Naive thymus-derived CD4-positive, alpha-beta T cell (primary cell): ENCODE measurements around the gene TNFSF12. TPM values are rescaled to one million over a fixed set of nuclear protein-coding genes. Genes with fewer than 3 reads are reported as not detected.

ENCODE experiments used
- ATAC-seq: fragments of 150-1000 bp; cut with Tn5 transposase; 2 replicates; pipeline ENCODE4 v1.10.0; 2021; ENCODE audit warnings: mild to moderate bottlenecking, moderate library complexity
- CTCF ChIA-PET: fragments of 350-600 bp; sonication (Branson Sonifier 250); formaldehyde crosslinking; loops from one replicate; lab custom pipeline; 2021; ENCODE audit warnings: antibody characterized with exemption; lab: Charles Lee
- POLR2A ChIA-PET: fragments of 350-600 bp; sonication (Branson Sonifier 250); formaldehyde crosslinking; loops from one replicate; lab custom pipeline; 2021; ENCODE audit warnings: antibody characterized with exemption, inconsistent platforms; lab: Charles Lee
- DNase-seq, 9 donors: peaks; one replicate each; pipeline versions ENCODE4 v3.0.0 to v3.0.0-alpha.2; 2020 to 2022; ENCODE audit warnings: mixed read lengths in 1 of 9
- H3K27ac ChIP-seq: one replicate; pipeline ENCODE4 v1.7.0; 2013; ENCODE audit warnings: mild to moderate bottlenecking, low read depth, low read length, moderate library complexity
- H3K27me3 ChIP-seq, 2 donors: one replicate each; pipeline ENCODE4 v1.7.0; 2013; ENCODE audit warnings: low read length in 2 of 2, mild to moderate bottlenecking in 2 of 2, moderate library complexity in 2 of 2; ENCODE audit not compliant: control insufficient read depth in 2 of 2, insufficient read depth in 2 of 2
- H3K36me3 ChIP-seq, 3 experiments: 1 replicate in 2 of 3; 2 replicates in 1 of 3; pipeline ENCODE4 v1.7.0; 2013; ENCODE audit warnings: low read length in 3 of 3, mild to moderate bottlenecking in 3 of 3, moderate library complexity in 1 of 3; ENCODE audit not compliant: insufficient read depth in 3 of 3, control insufficient read depth in 2 of 3
- H3K4me1 ChIP-seq, 2 donors: one replicate each; pipeline ENCODE4 v1.7.0; 2013; ENCODE audit warnings: low read length in 2 of 2, mild to moderate bottlenecking in 2 of 2, moderate library complexity in 1 of 2; ENCODE audit not compliant: control insufficient read depth in 2 of 2, insufficient read depth in 2 of 2
- H3K4me3 ChIP-seq: 2 replicates; pipeline ENCODE4 v1.7.0; 2013; ENCODE audit warnings: mild to moderate bottlenecking, low read length
- H3K9me3 ChIP-seq, 3 experiments: 1 replicate in 2 of 3; 2 replicates in 1 of 3; pipeline ENCODE4 v1.7.0; 2013; ENCODE audit warnings: low read length in 3 of 3; ENCODE audit not compliant: control insufficient read depth in 2 of 3
- H3K27ac Mint-ChIP-seq, 9 donors: one replicate each; pipeline ENCODE4 v1.8.0; 2020 to 2022; ENCODE audit warnings: mixed read lengths in 9 of 9, mild to moderate bottlenecking in 8 of 9, moderate library complexity in 5 of 9, inconsistent platforms in 2 of 9
- H3K27me3 Mint-ChIP-seq, 5 donors: one replicate each; pipeline ENCODE4 v1.8.0; 2021 to 2022; ENCODE audit warnings: mixed read lengths in 5 of 5, mild to moderate bottlenecking in 1 of 5
- H3K36me3 Mint-ChIP-seq, 5 donors: one replicate each; pipeline ENCODE4 v1.8.0; 2020 to 2022; ENCODE audit warnings: mixed read lengths in 5 of 5, mild to moderate bottlenecking in 3 of 5, inconsistent platforms in 1 of 5
- H3K4me1 Mint-ChIP-seq, 7 donors: one replicate each; pipeline ENCODE4 v1.8.0; 2020 to 2022; ENCODE audit warnings: mixed read lengths in 7 of 7, mild to moderate bottlenecking in 3 of 7, inconsistent platforms in 1 of 7
- H3K4me3 Mint-ChIP-seq, 10 donors: one replicate each; pipeline ENCODE4 v1.8.0; 2020 to 2022; ENCODE audit warnings: mild to moderate bottlenecking in 10 of 10, mixed read lengths in 10 of 10, moderate library complexity in 6 of 10, inconsistent platforms in 2 of 10
- H3K9me3 Mint-ChIP-seq, 11 donors: one replicate each; pipeline ENCODE4 v1.8.0; 2020 to 2022; ENCODE audit warnings: mixed read lengths in 11 of 11, mild to moderate bottlenecking in 4 of 11, inconsistent platforms in 1 of 11, moderate library complexity in 1 of 11
- intact Hi-C, 2 donors: fragments of 100-400 bp; cut with micrococcal nuclease; formaldehyde crosslinking; loops; one replicate each; pipeline ENCODE4 v1.15.1; 2023
- polyA plus RNA-seq, 2 donors: library from polyadenylated mRNA; unstranded; fragments of 300-500 nt; fragmentation: Illumina TruSeq; gene quantifications; one replicate each; pipeline ENCODE4 v1.2.3, GENCODE V29; 2021
- total RNA-seq, 6 experiments: library from RNA in 5 of 6; stranded (reverse) in 5 of 6; gene quantifications; 1 replicate in 5 of 6; 2 replicates in 1 of 6; pipeline ENCODE4 v1.2.3 and lab custom pipeline; 2021 to 2026

Gene TNFSF12
- total and polyA plus RNA-seq, 7 experiments from 2014 or later = 25.4 to 82.4 (median 36.1) TPM

GRCh38 chr17:7559320-7560171, 10.7 kb downstream of the TNFSF12 start:
- H3K9me3 Mint-ChIP-seq = no peaks in the 10 kb centered on the region
- peak overlapping the region; percentile 49 to 100 (median 95) for H3K27ac Mint-ChIP-seq
- no peak for ATAC-seq
- H3K4me1 Mint-ChIP-seq = peaks cover 46 to 68% (median 58%) of the 10 kb centered on the region in 7 donors
- CTCF ChIA-PET = interaction anchor here (1.0 to 6.1 kb wide), 19 partner anchors 7 to 224 kb away, joined by 3 to 86 read pairs (median 11); partner anchors contain the start of genes MPDU1, TNFSF12, TP53 and WRAP53
- DNase-seq = peak in 1 of 9 donors; percentile 6
- POLR2A ChIA-PET = interaction anchor here (0.6 to 3.9 kb wide), 18 partner anchors 12 to 345 kb away, joined by 3 to 45 read pairs (median 8); partner anchors contain the start of genes FXR2, MPDU1, POLR2A and SOX15
- peak overlapping the region; percentile 92 for H3K27ac ChIP-seq
- H3K36me3 ChIP-seq = peaks cover 0 to 16% (median 0%) of the 10 kb centered on the region in 3 experiments
- H3K4me1 ChIP-seq = peaks cover 17 to 64% of the 10 kb centered on the region in 2 donors
- no peak overlapping the region for H3K4me3 ChIP-seq
- intact Hi-C loops = loop anchor here in 1 of 2 donors (1.0 kb wide), 1 partner anchor 203 kb away; no protein-coding TSS in a partner anchor
- H3K27me3 Mint-ChIP-seq = peaks cover 0 to 2% (median 0%) of the 10 kb centered on the region in 5 donors
- H3K9me3 ChIP-seq = no peaks in the 10 kb centered on the region
- peaks cover 0 to 31% (median 10%) of the 10 kb centered on the region in 5 donors for H3K36me3 Mint-ChIP-seq
- peak overlapping the region; percentile 29 to 97 (median 93) for H3K4me3 Mint-ChIP-seq
- H3K27me3 ChIP-seq = no peaks in the 10 kb centered on the region

GRCh38 chr17:7560172-7561027, 11.5 kb downstream of the TNFSF12 start:
- Histone ChIP-seq H3K4me1 (peaks cover 17 to 58% of the 10 kb centered on the region in 2 donors), H3K27me3 (no peaks in the 10 kb centered on the region), H3K27ac (peak overlapping the region; percentile 92), H3K9me3 (no peaks in the 10 kb centered on the region), H3K4me3 (peak overlapping the region; percentile 96), H3K36me3 (peaks cover 4 to 24% (median 6%) of the 10 kb centered on the region in 3 experiments)
- ChIA-PET CTCF (interaction anchor here (0.5 to 6.1 kb wide), 33 partner anchors 8 to 254 kb away, joined by 3 to 86 read pairs (median 5); partner anchors contain the start of genes MPDU1, PLSCR3, SOX15 and TNFSF12), POLR2A (interaction anchor here (0.6 to 3.9 kb wide), 25 partner anchors 8 to 205 kb away, joined by 3 to 45 read pairs (median 8); partner anchors contain the start of genes FXR2, MPDU1, POLR2A and SOX15)
- Mint-ChIP-seq H3K4me1 (peaks cover 37 to 60% (median 53%) of the 10 kb centered on the region in 7 donors), H3K4me3 (peak overlapping the region; percentile 87 to 97 (median 93)), H3K9me3 (no peaks in the 10 kb centered on the region), H3K27me3 (peaks cover 0 to 2% (median 0%) of the 10 kb centered on the region in 5 donors), H3K27ac (peak overlapping the region; percentile 90 to 100 (median 96)), H3K36me3 (peaks cover 0 to 26% (median 8%) of the 10 kb centered on the region in 5 donors)
- ATAC-seq (peak; percentile 44), DNase-seq (peak in 6 of 9 donors; percentile 27 to 69 (median 44))
- intact Hi-C loops = loop anchor here (1.0 kb wide), 22 partner anchors 8 to 308 kb away; partner anchors contain the start of genes ELP5 (in 2 of the 2), POLR2A (in 2 of the 2), EIF5A (in 1 of the 2) and FXR2 (in 1 of the 2)

GRCh38 chr17:7561028-7561575, 12.2 kb downstream of the TNFSF12 start:
- intact Hi-C loops = loop anchor here (1.0 kb wide), 22 partner anchors 9 to 309 kb away; partner anchors contain the start of genes ELP5 (in 2 of the 2), POLR2A (in 2 of the 2), EIF5A (in 1 of the 2) and FXR2 (in 1 of the 2)
- Histone ChIP-seq H3K9me3 (no peaks in the 10 kb centered on the region), H3K36me3 (peaks cover 6 to 31% (median 9%) of the 10 kb centered on the region in 3 experiments), H3K4me3 (peak overlapping the region; percentile 96), H3K4me1 (peaks cover 17 to 54% of the 10 kb centered on the region in 2 donors), H3K27ac (peak overlapping the region; percentile 92), H3K27me3 (no peaks in the 10 kb centered on the region)
- H3K27ac Mint-ChIP-seq = peak overlapping the region; percentile 90 to 100 (median 96)
- ATAC-seq = peak; percentile 76
- peak; percentile 60 to 86 (median 71) for DNase-seq
- H3K9me3 Mint-ChIP-seq = no peaks in the 10 kb centered on the region
- peaks cover 0 to 2% (median 0%) of the 10 kb centered on the region in 5 donors for H3K27me3 Mint-ChIP-seq
- ChIA-PET CTCF (interaction anchor here (0.5 to 6.1 kb wide), 37 partner anchors 9 to 278 kb away, joined by 3 to 86 read pairs (median 5); partner anchors contain the start of genes MPDU1, PLSCR3, SOX15 and TNFSF12), POLR2A (interaction anchor here (0.6 to 3.9 kb wide), 26 partner anchors 9 to 205 kb away, joined by 3 to 45 read pairs (median 7); partner anchors contain the start of genes FXR2, MPDU1, POLR2A and SOX15)
- peak overlapping the region; percentile 87 to 97 (median 93) for H3K4me3 Mint-ChIP-seq
- H3K36me3 Mint-ChIP-seq = peaks cover 0 to 23% (median 4%) of the 10 kb centered on the region in 5 donors
- peaks cover 33 to 55% (median 49%) of the 10 kb centered on the region in 7 donors for H3K4me1 Mint-ChIP-seq

- ATAC-seq (peak; percentile 90), DNase-seq (peak; percentile 86 to 97 (median 90))
- H3K27me3 Mint-ChIP-seq = peaks cover 0 to 2% (median 0%) of the 10 kb centered on the region in 5 donors
- ChIA-PET CTCF (interaction anchor here (0.5 to 6.1 kb wide), 26 partner anchors 8 to 279 kb away, joined by 3 to 86 read pairs (median 6); partner anchors contain the start of genes MPDU1, SOX15, TNFSF12 and TP53), POLR2A (interaction anchor here (0.6 to 3.9 kb wide), 21 partner anchors 9 to 209 kb away, joined by 3 to 45 read pairs (median 8); partner anchors contain the start of genes FXR2, MPDU1, POLR2A and TMEM102)
- peak within 1 kb of the TSS; percentile 92 for H3K27ac ChIP-seq
- H3K27ac Mint-ChIP-seq = peak within 1 kb of the TSS; percentile 90 to 100 (median 96)
- H3K36me3 ChIP-seq = peaks cover 6 to 37% (median 9%) of the 10 kb centered on the region in 3 experiments
- H3K9me3 ChIP-seq = no peaks in the 10 kb centered on the region
- H3K4me1 ChIP-seq = peaks cover 17 to 54% of the 10 kb centered on the region in 2 donors
- H3K27me3 ChIP-seq = no peaks in the 10 kb centered on the region
- peaks cover 28 to 50% (median 45%) of the 10 kb centered on the region in 7 donors for H3K4me1 Mint-ChIP-seq
- peaks cover 0 to 19% (median 4%) of the 10 kb centered on the region in 5 donors for H3K36me3 Mint-ChIP-seq
- intact Hi-C loops = loop anchor here (1.0 kb wide), 22 partner anchors 9 to 309 kb away; partner anchors contain the start of genes ELP5 (in 2 of the 2), POLR2A (in 2 of the 2), EIF5A (in 1 of the 2) and FXR2 (in 1 of the 2)
- H3K9me3 Mint-ChIP-seq = no peaks in the 10 kb centered on the region
- peak within 1 kb of the TSS; percentile 87 to 98 (median 94) for H3K4me3 Mint-ChIP-seq
- peak within 1 kb of the TSS; percentile 96 for H3K4me3 ChIP-seq
Measured at GRCh38 chr17:7561589-7562207, 12.8 kb downstream of the TNFSF12 start, which contains the start of gene SENP3. SENP3 (plus strand) TSS chr17:7561919; CDS start chr17:7563077, 1,158 bp downstream.
